ENCODE measurements around the gene ING2. TPM values are rescaled to one million over a fixed set of nuclear protein-coding genes. Genes with fewer than 3 reads are reported as not detected.
"Not testable (repeated sequence)": the region's sequence is repeated elsewhere in the genome, so short reads cannot be mapped to it uniquely, and the experiment has no call there.

The ING2 gene
- 6.6 and 8.0 TPM in 2 replicates for total RNA-seq

DNA sequence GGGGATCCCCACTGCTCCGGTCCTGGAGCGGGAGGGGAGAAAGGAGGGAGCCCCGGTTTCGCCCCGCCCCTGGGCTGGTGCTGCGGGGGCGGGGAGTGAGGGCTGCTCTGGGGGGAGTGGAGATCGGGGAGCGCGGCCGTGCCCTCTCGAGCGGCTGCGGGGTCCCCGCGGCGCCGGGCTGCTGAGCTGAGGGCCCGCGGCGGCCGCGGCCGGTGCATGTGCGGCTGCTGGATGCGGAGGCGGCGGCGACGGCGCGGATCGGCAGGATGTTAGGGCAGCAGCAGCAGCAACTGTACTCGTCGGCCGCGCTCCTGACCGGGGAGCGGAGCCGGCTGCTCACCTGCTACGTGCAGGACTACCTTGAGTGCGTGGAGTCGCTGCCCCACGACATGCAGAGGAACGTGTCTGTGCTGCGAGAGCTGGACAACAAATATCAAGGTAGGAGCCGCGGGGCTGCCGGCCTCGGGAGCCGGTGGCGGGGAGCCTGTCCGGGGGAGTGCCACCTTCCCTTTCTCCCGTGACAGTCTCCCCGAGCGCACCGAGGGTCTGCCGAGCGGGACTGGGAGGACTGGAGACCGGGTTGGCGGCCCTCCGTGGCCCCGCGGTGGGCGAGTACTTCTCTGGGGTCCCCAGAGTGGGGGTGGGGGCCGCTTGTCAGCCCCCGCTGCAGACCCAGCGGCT is at the start of gene ING2:
Gene ING2 (plus strand): TSS at position 129 of the 681 bp plus-strand sequence. CDS start 138 bp downstream, at position 267.
- DNase-seq (ENCODE audit: extremely low read depth, low read depth, low spot score), result no peak

DNA sequence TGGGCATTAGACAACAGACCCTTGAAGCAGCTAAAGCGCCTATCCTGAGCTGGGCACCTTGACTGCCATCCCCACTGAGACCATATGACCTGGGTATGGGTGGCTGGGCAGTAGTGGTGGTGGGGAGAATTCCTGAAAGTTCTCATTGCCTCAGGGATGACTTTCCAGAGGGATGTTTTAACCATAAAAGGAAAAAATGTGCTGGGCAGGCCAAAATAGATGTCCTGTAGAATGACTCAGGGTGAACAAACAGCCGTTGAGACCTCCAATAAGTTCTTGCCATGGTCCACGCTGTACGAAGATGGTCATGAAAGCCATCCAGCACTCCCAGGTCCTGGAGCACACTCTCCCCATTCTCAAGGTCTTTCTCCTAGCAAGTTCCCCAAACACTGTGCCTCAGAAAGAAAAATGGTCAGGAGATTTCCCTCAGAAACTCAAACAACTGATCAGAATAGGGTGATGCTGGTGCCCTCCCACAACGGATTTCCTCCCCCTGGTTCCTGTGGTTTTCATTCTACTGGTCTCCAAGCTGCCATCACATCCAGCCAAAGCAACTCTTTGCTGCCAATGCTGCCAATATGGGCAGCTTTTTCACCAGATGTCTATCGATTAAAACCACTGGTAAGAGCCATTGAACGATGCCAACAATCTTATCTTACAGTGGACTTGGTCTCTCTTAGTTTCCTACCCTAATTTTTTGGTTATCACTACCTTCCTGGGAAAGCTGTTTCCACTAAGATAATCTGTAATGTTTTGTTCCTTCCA is 49.2 kb upstream of the ING2 start:
- DNase-seq (ENCODE audit: extremely low read depth, low read depth, low spot score), result no peak

GRCh38 chr4:183458005-183458404 is 46.9 kb upstream of the ING2 start:
- no peak for DNase-seq (ENCODE audit: extremely low read depth, low read depth, low spot score)

DNA sequence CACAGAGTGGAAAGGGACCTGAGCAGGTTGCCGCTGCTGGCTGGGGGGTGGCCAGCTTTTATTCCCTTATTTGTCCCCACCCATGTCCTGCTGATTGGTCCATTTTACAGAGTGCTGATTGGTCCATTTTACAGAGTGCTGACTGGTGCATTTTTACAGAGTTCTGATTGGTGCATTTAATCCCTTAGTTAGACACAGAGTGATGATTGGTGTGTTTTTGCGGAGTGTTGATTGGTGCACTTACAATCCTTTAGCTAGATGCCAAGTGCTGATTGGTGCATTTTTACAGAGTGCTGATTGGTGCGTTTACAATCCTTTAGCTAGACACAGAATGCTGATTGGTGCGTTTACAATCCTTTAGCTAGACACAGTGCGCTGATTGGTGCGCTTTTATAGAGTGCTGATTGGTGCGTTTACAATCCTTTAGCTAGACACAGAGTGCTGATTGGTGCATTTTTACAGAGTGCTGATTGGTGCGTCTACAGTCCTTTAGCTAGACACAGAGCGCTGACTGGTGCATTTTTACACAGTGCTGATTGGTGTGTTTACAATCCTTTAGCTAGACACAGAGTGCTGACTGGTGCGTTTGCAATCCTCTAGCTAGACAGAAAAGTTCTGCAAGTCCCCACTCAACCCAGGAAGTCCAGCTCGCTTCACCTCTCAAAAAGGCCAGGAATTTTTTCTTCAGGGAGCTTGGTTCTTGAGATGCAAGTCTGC is 40.8 kb upstream of the ING2 start:
- not testable (repeated sequence) for DNase-seq (ENCODE audit: extremely low read depth, low read depth, low spot score)

DNA sequence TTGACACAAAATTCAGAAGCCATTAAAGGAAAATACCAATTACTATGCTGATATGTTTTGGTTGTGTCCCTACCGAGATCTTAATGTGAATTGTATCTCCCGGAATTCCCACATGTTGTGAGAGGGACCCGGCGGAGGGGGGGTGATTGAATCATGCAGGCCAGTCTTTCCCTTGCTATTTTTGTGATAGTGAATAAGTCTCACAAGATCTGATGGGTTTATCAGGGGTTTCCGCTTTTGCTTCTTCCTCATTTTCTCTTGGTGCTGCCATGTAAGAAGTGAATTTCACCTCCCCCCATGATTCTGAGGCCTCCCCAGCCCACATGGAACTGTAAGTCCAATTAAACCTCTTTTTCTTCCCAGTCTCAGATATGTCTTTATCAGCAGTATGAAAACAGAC is 39.0 kb upstream of the ING2 start:
- DNase-seq (ENCODE audit: extremely low read depth, low read depth, low spot score), result not testable (repeated sequence)

DNA sequence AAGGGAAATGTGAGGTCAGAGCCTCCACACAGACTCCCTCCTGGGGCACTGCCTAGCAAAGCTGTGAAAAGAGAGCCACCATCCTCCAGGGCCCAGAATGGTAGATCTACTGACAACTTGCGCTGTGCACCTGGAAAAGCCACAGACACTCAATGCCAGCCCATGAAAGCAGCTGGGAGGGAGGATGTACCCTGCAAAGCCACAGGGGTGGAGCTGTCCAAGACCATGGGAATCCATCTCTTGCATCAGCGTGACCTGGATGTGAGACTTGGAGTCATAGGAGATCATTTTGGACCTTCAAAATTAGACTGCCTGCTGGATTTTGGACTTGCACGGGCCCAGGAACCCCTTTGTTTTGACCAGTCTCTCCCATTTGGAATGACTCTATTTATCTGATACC is 37.6 kb upstream of the ING2 start:
- no peak for DNase-seq (ENCODE audit: extremely low read depth, low read depth, low spot score)

DNA sequence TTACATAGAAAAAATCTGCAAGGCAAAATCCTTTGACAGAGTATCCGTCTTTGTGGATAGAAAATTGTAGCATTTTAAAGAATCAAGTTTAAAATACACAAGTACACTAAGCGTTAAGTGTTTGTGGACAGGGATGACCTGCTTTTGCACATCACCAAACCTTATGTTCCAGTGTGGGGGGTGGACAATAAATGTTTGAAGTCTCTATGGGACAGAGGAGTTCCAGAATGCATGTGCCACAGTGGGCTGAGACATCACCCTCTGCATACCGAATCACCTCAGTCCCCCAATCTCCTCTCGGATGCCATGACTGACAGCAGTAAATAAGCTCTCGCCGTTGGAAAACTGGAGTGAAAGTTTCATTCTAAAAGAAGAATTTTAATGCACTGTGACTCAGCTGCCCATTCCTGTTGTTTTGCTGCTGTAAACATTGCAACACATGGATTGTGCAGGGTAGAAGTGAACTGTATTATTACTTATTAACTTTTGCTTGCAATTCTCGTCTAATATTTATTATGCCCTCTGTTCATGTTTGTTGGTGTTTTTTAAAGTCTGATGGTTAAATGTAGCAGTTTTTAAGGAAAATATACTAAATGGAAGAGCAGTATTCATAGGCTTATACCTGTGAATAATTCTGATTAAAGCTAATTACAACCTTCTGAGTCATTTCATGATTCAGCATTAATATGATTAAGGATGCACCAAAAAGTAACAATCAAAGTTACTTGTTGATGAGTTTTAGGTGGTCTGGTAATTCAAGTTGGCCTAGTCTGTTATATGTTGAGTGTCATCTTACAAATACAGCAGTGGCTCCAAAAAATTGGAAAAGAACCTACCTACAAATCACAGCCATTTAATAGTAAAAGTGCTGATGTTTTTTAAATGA is 36.4 kb upstream of the ING2 start:
- no peak for DNase-seq (ENCODE audit: extremely low read depth, low read depth, low spot score)

DNA sequence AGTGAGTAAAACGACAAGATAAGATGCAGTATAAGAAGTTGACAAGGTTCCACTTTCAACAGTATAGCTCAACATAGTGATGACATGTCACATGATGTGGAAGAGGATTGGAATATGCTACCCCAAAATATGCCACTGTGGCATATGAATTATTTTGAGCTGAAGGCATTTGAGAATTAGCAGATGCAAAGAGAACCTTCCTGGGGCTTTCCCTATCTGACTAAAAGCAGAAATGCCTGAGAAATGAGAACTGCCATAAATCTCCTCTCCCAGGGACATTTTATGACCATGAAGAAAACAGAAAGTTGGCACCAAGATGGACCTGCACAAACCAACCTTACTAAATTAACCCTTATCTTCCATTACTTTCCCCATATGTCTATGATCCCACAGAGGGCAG is 35.6 kb upstream of the ING2 start:
- DNase-seq (ENCODE audit: extremely low read depth, low read depth, low spot score), result no peak

GRCh38 chr4:183469936-183470335 is 34.9 kb upstream of the ING2 start:
- no peak for DNase-seq (ENCODE audit: extremely low read depth, low read depth, low spot score)

- DNase-seq (ENCODE audit: extremely low read depth, low read depth, low spot score), result no peak
Measured at GRCh38 chr4:183470821-183471220, 34.0 kb upstream of the ING2 start.

GRCh38 chr4:183471946-183472708 is 32.7 kb upstream of the ING2 start:
- DNase-seq (ENCODE audit: extremely low read depth, low read depth, low spot score), result peak; percentile 62

- DNase-seq (ENCODE audit: extremely low read depth, low read depth, low spot score), result no peak
Measured at GRCh38 chr4:183478123-183478522, 26.7 kb upstream of the ING2 start.

DNA sequence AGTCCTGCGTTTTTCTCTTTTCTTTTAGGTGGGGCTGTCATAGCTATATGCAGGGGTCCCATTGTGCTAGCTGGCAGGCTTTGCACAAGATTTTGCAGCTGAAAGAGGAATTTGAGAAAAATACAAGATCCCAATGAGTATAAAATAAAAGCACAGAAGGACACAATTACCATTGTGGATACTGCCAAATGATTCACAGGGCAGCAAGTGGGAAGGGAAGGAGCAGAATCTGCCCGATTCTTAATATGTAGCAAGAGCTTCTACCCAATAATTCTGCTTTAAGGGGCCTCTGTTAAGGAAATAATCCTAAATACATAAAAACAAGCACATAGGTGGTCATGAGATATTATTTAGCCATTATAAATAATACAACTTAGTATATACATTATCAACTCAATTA is 25.9 kb upstream of the ING2 start:
- DNase-seq (ENCODE audit: extremely low read depth, low read depth, low spot score), result no peak

- not testable (repeated sequence) for DNase-seq (ENCODE audit: extremely low read depth, low read depth, low spot score)
Measured at GRCh38 chr4:183482515-183483095, 22.3 kb upstream of the ING2 start.

GRCh38 chr4:183483997-183484396 is 20.9 kb upstream of the ING2 start:
- no peak for DNase-seq (ENCODE audit: extremely low read depth, low read depth, low spot score)

DNA sequence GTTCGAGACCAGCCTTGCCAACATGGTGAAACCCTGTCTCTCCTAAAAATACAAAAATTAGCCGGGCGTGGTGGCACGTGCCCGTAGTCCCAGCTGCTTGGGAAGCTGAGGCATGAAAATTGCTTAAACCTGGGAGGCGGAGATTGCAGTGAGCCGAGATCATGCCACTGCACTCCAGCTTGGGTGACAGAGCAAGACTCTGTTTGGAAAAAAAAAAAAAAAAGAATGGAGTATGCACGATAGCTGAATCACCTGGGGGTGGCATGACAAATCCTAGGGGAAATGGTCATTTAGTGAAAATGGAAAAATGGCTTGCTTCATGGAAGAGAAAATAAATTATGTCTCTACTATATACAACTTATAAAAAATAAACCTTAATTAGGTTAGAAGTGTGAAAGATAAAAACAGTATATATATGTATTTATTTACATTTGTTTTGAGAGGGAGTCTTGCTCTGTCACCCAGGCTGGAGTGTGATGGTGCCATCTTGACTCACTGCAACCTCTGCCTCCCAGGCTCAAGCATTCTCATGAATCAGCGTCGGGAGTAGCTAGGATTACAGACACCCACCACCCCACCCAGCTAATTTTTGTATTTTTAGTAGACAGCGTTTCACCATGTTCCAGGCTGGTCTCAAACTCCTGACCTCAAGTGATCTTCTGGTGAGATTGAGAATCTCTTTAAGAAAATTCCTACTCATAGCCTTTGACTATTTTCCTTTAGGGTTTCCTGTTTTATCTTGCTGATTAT is 19.3 kb upstream of the ING2 start:
- DNase-seq (ENCODE audit: extremely low read depth, low read depth, low spot score), result no peak

- no peak for DNase-seq (ENCODE audit: extremely low read depth, low read depth, low spot score)
Measured at GRCh38 chr4:183492791-183493222, 12.1 kb upstream of the ING2 start.

- DNase-seq (ENCODE audit: extremely low read depth, low read depth, low spot score), result no peak
Measured at GRCh38 chr4:183493246-183493645, 11.6 kb upstream of the ING2 start.

DNA sequence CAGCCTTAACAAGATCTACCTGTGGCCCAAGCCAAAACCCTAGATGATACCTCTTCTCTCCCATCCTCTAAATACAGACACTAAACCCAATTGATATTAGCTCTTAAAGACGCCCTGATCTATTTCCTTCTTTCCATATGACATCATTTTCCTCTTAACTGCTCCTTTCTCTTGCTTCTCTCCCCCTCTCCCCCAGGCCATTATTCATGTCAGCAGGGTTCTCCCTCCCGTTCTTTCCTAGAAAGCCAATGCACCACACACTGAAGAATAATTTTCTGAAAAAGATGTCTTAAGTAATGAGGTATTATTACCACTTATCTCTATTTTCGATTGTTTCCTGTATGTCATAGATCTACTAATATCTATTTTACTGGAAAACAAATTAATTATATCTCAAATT is 9.7 kb upstream of the ING2 start:
- DNase-seq (ENCODE audit: extremely low read depth, low read depth, low spot score), result no peak
